GM23338 (cell line): ENCODE measurements around the gene DDX25. TPM values are rescaled to one million over a fixed set of nuclear protein-coding genes. Genes with fewer than 3 reads are reported as not detected.

Source experiments
- ATAC-seq: fragments of 200-7000 bp; cut with Tn5 transposase; 3 replicates; pipeline ENCODE4 v1.9.1; 2020
- DNase-seq: peaks from one replicate; pipeline ENCODE4 v3.0.0-alpha.2; 2015; ENCODE audit warnings: low spot score
- H2AFZ ChIP-seq: fragments of 200-600 bp; sonication (generic); 2 replicates; pipeline ENCODE4 v1.8.0; 2016; ENCODE audit warnings: antibody characterized with exemption, mild to moderate bottlenecking, moderate library complexity
- H3F3A ChIP-seq: fragments of 200-600 bp; sonication (generic); replicated peaks from 2 replicates; pipeline ENCODE4 v1.8.0; 2017; ENCODE audit warnings: antibody characterized with exemption, mixed run types, low read depth
- H3K27ac ChIP-seq: fragments of 200-600 bp; sonication (generic); 2 replicates; pipeline ENCODE4 v1.6.1; 2016; ENCODE audit warnings: low read depth
- H3K27me3 ChIP-seq: fragments of 200-600 bp; sonication (generic); 2 replicates; pipeline ENCODE4 v1.8.0; 2016; ENCODE audit warnings: mild to moderate bottlenecking, mixed run types, moderate library complexity; ENCODE audit not compliant: insufficient read depth
- H3K36me3 ChIP-seq: fragments of 200-600 bp; sonication (generic); 2 replicates; pipeline ENCODE4 v1.8.0; 2016; ENCODE audit warnings: mild to moderate bottlenecking; ENCODE audit not compliant: insufficient read depth
- H3K4me1 ChIP-seq: fragments of 200-600 bp; sonication (generic); 2 replicates; pipeline ENCODE4 v1.8.0; 2016; ENCODE audit warnings: mild to moderate bottlenecking, moderate library complexity; ENCODE audit not compliant: insufficient read depth
- H3K4me2 ChIP-seq: fragments of 200-600 bp; sonication (generic); 2 replicates; pipeline ENCODE4 v1.7.1; 2017; ENCODE audit warnings: mixed run types
- H3K4me3 ChIP-seq: fragments of 200-600 bp; sonication (generic); 2 replicates; pipeline ENCODE4 v1.6.1; 2016; ENCODE audit warnings: mixed run types
- H3K79me2 ChIP-seq: fragments of 200-600 bp; sonication (generic); replicated peaks from 2 replicates; pipeline ENCODE4 v1.8.0; 2017; ENCODE audit warnings: mild to moderate bottlenecking; ENCODE audit not compliant: insufficient read depth
- H3K9me2 ChIP-seq: fragments of 200-600 bp; sonication (generic); 2 replicates; pipeline ENCODE4 v1.8.0; 2017; ENCODE audit not compliant: insufficient read depth
- H4K20me1 ChIP-seq: fragments of 200-600 bp; sonication (generic); replicated peaks from 2 replicates; pipeline ENCODE4 v1.8.0; 2017; ENCODE audit warnings: mild to moderate bottlenecking; ENCODE audit not compliant: insufficient read depth
- H3K27ac Mint-ChIP-seq: 2 replicates; pipeline ENCODE4 v1.8.0; 2020; ENCODE audit warnings: inconsistent platforms, mild to moderate bottlenecking, moderate library complexity, mixed read lengths
- H3K27me3 Mint-ChIP-seq: 3 replicates; pipeline ENCODE4 v1.8.0; 2022; ENCODE audit warnings: low read depth, mild to moderate bottlenecking, moderate library complexity, mixed read lengths, inconsistent platforms; ENCODE audit not compliant: insufficient read depth, poor library complexity
- H3K36me3 Mint-ChIP-seq: 3 replicates; pipeline ENCODE4 v1.8.0; 2021; ENCODE audit warnings: low read depth, mild to moderate bottlenecking, inconsistent platforms, moderate library complexity, mixed read lengths
- H3K4me1 Mint-ChIP-seq: 3 replicates; pipeline ENCODE4 v1.8.0; 2020; ENCODE audit warnings: mild to moderate bottlenecking, inconsistent platforms, mixed read lengths
- H3K4me3 Mint-ChIP-seq: 3 replicates; pipeline ENCODE4 v1.8.0; 2021; ENCODE audit warnings: moderate library complexity, mild to moderate bottlenecking, inconsistent platforms, mixed read lengths
- H3K9me3 Mint-ChIP-seq: 3 replicates; pipeline ENCODE4 v1.8.0; 2020; ENCODE audit warnings: moderate library complexity, mild to moderate bottlenecking, inconsistent platforms, mixed read lengths
- ETS1 ChIP-seq: IDR thresholded peaks from 2 replicates; pipeline ENCODE4 v1.6.1; 2016; ENCODE audit warnings: antibody characterized with exemption
- EZH2 ChIP-seq: fragments of 200-600 bp; sonication (generic); IDR thresholded peaks from one replicate; pipeline ENCODE4 v1.8.0; 2017; ENCODE audit warnings: antibody characterized with exemption, mild to moderate bottlenecking, low read depth; ENCODE audit not compliant: unreplicated experiment
- EZH2phosphoT487 ChIP-seq: fragments of 200-600 bp; sonication (generic); IDR thresholded peaks from one replicate; pipeline ENCODE4 v1.8.1; 2018; ENCODE audit warnings: antibody characterized with exemption; ENCODE audit not compliant: unreplicated experiment
- JUNB ChIP-seq: IDR thresholded peaks from one replicate; pipeline ENCODE4 v1.6.1; 2016; ENCODE audit warnings: antibody characterized with exemption; ENCODE audit not compliant: unreplicated experiment
- NANOG ChIP-seq: IDR thresholded peaks from 2 replicates; pipeline ENCODE4 v1.6.1; 2016; ENCODE audit warnings: antibody characterized with exemption, borderline replicate concordance
- REST ChIP-seq: IDR thresholded peaks from one replicate; pipeline ENCODE4 v1.6.1; 2018; ENCODE audit warnings: antibody characterized with exemption; ENCODE audit not compliant: unreplicated experiment
- STAT1 ChIP-seq: IDR thresholded peaks from one replicate; pipeline ENCODE4 v1.6.1; 2016; ENCODE audit warnings: antibody characterized with exemption; ENCODE audit not compliant: unreplicated experiment
- ZNF331 ChIP-seq: fragments of 250-450 bp; sonication (Bioruptor Pico); IDR thresholded peaks from 2 replicates; pipeline ENCODE4 v1.5.0; 2020; ENCODE audit warnings: low read depth, mild to moderate bottlenecking, moderate library complexity
- ZNF462 ChIP-seq: fragments of 250-450 bp; sonication (Bioruptor Pico); IDR thresholded peaks from 2 replicates; pipeline ENCODE4 v1.5.0; 2020; ENCODE audit warnings: mild to moderate bottlenecking, moderate library complexity
- polyA plus RNA-seq: library from polyadenylated mRNA; unstranded; fragments of >200 nt; fragmentation: Nextera tagmentation; extraction: Ambion mirVana; gene quantifications from 2 replicates; pipeline ENCODE4 v1.2.1, GENCODE V29; 2016
- total RNA-seq: library from RNA; depleted of rRNA; stranded (reverse); fragments of >200 nt; shearing (Covaris generic); gene quantifications from 2 replicates; pipeline ENCODE4 v1.2.3, GENCODE V29; 2014

The DDX25 gene
- total and polyA plus RNA-seq, 2 experiments from 2014 or later, result 20.6 to 23.6 TPM

GRCh38 chr11:125941619-125942611, 37.6 kb downstream of the DDX25 start (continued):
- TF ChIP-seq ZNF462 (0 out of 2 replicates have a peak, but pooled peaks have one; percentile 45), ETS1 (no peak), EZH2 (no peak)

GRCh38 chr11:125942771-125943428, 38.6 kb downstream of the DDX25 start:
- H2AFZ ChIP-seq, result peak overlapping the region; percentile 87; the same call in 1 of the 2 replicates
- H3K36me3 Mint-ChIP-seq, result no peaks in the 10 kb centered on the region
- no peaks in the 10 kb centered on the region for H3K9me2 ChIP-seq
- DNase-seq (no peak), ATAC-seq (no peak)
- H3K27me3 Mint-ChIP-seq, result peaks cover 16% of the 10 kb centered on the region
- H3K4me3 Mint-ChIP-seq, result no peak overlapping the region
- H3K79me2 ChIP-seq, result no peaks in the 10 kb centered on the region
- peaks cover 13% of the 10 kb centered on the region for H3K4me1 ChIP-seq
- H3K4me3 ChIP-seq, result no peak overlapping the region
- H3K9me3 Mint-ChIP-seq, result no peaks in the 10 kb centered on the region; the same call in 2 of the 3 replicates
- H3K4me1 Mint-ChIP-seq, result peaks cover 22% of the 10 kb centered on the region
- no peak overlapping the region for H3K4me2 ChIP-seq
- H3K27me3 ChIP-seq, result no peaks in the 10 kb centered on the region
- no peak overlapping the region for H3K27ac Mint-ChIP-seq
- no peaks in the 10 kb centered on the region for H4K20me1 ChIP-seq
- no peaks in the 10 kb centered on the region for H3F3A ChIP-seq
- no peak overlapping the region for H3K27ac ChIP-seq
- H3K36me3 ChIP-seq, result no peaks in the 10 kb centered on the region
- TF ChIP-seq STAT1 (no peak), ETS1 (no peak), REST (no peak), EZH2phosphoT487 (no peak), NANOG (no peak), JUNB (no peak), ZNF331 (no peak)
